HUES64 (cell line): Measurements from ENCODE around the gene PEAR1.

ENCODE experiments used
- H3K27ac ChIP-seq: 2 replicates; pipeline ENCODE4 v1.7.0; 2013; ENCODE audit warnings: low read depth, low read length, inconsistent platforms
- H3K27me3 ChIP-seq: 2 replicates; pipeline ENCODE4 v1.6.1; 2013; ENCODE audit warnings: mild to moderate bottlenecking, low read length; ENCODE audit not compliant: insufficient read depth
- H3K36me3 ChIP-seq: 2 replicates; pipeline ENCODE4 v1.6.1; 2013; ENCODE audit warnings: mild to moderate bottlenecking, low read length; ENCODE audit not compliant: insufficient read depth
- H3K4me1 ChIP-seq: 2 replicates; pipeline ENCODE4 v1.6.1; 2013; ENCODE audit warnings: mild to moderate bottlenecking, low read length, moderate library complexity; ENCODE audit not compliant: insufficient read depth
- H3K4me3 ChIP-seq: 2 replicates; pipeline ENCODE4 v1.5.1; 2013; ENCODE audit warnings: mild to moderate bottlenecking, low read length, moderate library complexity
- H3K9ac ChIP-seq: 2 replicates; pipeline ENCODE4 v1.6.1; 2013; ENCODE audit warnings: mild to moderate bottlenecking, low read depth, low read length
- H3K9me3 ChIP-seq: 2 replicates; pipeline ENCODE4 v1.6.1; 2013; ENCODE audit warnings: low read depth, low read length; ENCODE audit not compliant: insufficient read depth
- WGBS: fragments of 150-250, 120-280 bp; methylation state at CpG from one replicate; pipeline ENCODE4 v1.1.7; 2013; ENCODE audit warnings: missing lambda C conversion rate; 5-methylcytosine and 5-hydroxymethylcytosine counted together

The PEAR1 gene

DNA sequence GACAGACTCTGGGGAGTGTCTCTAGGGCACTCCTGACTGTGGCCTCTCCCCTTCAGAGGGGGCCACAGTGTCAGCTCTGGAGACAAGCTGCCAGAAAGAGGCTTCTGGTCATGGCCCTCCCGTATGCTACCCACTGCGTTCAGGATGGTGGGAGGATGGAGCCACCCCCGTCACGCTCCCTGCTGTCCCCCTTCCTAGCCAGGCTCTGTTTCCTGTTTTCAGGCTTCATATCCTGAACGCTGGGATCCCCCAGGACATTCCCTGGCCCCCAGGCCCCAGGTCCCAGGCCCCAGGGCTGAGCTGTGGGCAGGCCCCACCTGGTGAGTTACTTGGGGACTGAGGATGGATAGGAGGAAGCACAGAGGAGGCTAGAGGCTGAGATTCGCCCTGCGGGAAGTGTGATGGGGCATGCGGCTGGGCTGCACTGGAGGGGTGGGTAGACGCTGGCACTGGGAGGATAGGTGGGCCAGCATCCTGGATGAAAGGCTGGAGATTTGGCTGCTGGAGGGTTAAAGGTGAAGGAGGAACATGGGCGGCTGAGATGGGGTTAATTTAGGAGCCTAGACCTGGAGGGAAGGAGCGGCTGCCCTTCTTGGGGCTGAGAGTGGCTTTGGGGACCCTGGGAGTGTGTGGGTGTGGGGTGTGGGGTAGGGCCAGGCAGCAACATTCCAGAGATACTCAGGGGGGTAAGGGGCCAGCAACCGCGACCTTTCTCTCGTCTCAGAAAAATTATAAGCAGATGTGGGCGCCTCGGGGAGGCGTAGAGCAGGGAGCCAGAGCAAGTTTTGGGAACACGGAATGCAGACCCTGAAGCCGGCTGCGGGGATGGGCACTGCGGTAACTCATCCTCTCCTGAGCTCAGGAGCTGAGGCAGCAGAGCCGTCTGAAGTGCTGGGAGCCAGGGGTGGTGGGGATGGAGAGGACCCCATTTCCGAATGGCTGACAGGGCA, 8.7 kb downstream of the PEAR1 start:
- H3K27ac ChIP-seq, result no peak overlapping the region
- 84% methylated on average over 22 of the region's 23 CpGs for WGBS
- no peaks in the 10 kb centered on the region for H3K9me3 ChIP-seq
- H3K27me3 ChIP-seq, result no peaks in the 10 kb centered on the region; the same call in 1 of the 2 replicates
- no peak overlapping the region for H3K9ac ChIP-seq
- H3K36me3 ChIP-seq, result no peaks in the 10 kb centered on the region
- H3K4me1 ChIP-seq, result peaks cover 6% of the 10 kb centered on the region; the same call in 1 of the 2 replicates
- no peak overlapping the region for H3K4me3 ChIP-seq

- H3K9me3 ChIP-seq, result no peaks in the 10 kb centered on the region
- no peaks in the 10 kb centered on the region for H3K27me3 ChIP-seq
- whole genome bisulfite sequencing, result 88% methylated on average over 15 of the region's 15 CpGs
- no peaks in the 10 kb centered on the region for H3K4me1 ChIP-seq
- H3K27ac ChIP-seq, result no peak overlapping the region
- H3K9ac ChIP-seq, result no peak overlapping the region
- no peaks in the 10 kb centered on the region for H3K36me3 ChIP-seq
- H3K4me3 ChIP-seq, result no peak overlapping the region
Observed at GRCh38 chr1:156903328-156904091, 10.0 kb downstream of the PEAR1 start.

GRCh38 chr1:156904187-156904959, 10.9 kb downstream of the PEAR1 start:
- H3K36me3 ChIP-seq, result no peaks in the 10 kb centered on the region
- H3K9me3 ChIP-seq, result no peaks in the 10 kb centered on the region
- WGBS, result 90% methylated on average over 16 of the region's 19 CpGs
- H3K27ac ChIP-seq, result no peak overlapping the region
- H3K27me3 ChIP-seq, result no peaks in the 10 kb centered on the region
- no peak overlapping the region for H3K4me3 ChIP-seq
- H3K9ac ChIP-seq, result 0 out of 2 replicates have a peak overlapping the region, but pooled peaks have one; percentile 7
- H3K4me1 ChIP-seq, result no peaks in the 10 kb centered on the region

DNA sequence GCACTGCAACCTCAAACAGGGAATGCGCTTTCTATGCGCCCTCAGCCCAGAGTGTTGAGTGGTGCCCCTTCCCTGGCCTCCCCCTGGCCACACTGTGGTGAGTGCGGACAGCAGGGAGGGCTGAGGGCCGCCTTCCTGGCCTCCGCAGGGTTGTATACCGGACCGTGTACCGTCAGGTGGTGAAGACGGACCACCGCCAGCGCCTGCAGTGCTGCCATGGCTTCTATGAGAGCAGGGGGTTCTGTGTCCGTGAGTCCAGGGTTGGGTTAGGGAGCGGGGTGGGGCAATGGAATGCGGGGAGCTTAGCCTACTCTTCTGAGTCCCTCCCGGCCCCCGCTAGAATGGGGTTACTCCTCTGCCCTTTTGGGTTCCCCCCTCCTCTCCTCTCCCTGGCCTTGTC, 11.7 kb downstream of the PEAR1 start:
- no peak overlapping the region for H3K9ac ChIP-seq
- H3K4me1 ChIP-seq, result no peaks in the 10 kb centered on the region
- H3K27me3 ChIP-seq, result no peaks in the 10 kb centered on the region
- no peaks in the 10 kb centered on the region for H3K9me3 ChIP-seq
- H3K36me3 ChIP-seq, result no peaks in the 10 kb centered on the region
- WGBS, result 88% methylated on average over 16 of the region's 16 CpGs
- H3K27ac ChIP-seq, result no peak overlapping the region
- no peak overlapping the region for H3K4me3 ChIP-seq

DNA sequence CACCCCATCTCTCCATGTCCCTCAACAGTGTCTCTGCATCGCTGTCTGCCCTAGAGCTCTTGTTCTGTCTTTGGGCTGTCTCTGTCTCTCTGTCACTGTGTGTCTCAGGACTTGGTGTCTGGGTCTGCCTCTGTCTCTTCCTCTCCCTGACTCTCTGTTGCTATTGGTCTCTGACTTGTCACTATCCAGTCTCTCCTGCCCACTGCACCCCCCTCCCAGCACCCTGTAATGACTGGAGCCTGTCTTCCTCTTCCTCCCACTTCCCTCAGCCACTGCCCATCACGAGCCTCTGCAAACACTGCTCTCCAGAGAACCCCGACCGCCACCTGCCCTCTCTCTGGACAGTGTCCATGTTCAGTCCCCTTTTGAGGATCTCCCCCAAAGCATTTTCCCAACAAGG, 12.1 kb downstream of the PEAR1 start:
- 72% methylated on average over 4 of the region's 4 CpGs for WGBS
- no peaks in the 10 kb centered on the region for H3K27me3 ChIP-seq

DNA sequence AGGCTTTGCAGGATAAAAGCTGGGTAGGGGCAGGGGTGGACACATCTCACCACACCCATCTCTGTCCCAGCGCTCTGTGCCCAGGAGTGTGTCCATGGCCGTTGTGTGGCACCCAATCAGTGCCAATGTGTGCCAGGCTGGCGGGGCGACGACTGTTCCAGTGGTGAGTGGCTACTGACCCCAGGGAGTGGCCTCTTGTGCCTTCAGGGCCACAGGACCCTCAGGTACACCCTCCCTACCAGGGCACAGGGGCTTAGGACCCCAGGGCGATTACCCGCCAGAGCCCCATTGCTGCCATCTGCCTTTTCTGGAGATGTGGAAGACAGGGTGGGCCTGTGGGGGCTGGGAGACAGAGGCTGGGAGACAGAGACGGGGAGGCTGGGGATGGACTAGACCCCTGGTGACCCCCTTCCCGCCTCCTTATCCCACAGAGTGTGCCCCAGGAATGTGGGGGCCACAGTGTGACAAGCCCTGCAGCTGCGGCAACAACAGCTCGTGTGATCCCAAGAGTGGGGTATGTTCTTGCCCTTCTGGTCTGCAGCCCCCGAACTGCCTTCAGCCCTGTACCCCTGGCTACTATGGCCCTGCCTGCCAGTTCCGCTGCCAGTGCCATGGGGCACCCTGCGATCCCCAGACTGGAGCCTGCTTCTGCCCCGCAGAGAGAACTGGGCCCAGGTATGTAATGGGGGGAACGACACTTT, 12.8 kb downstream of the PEAR1 start:
- Histone ChIP-seq H3K36me3 (no peaks in the 10 kb centered on the region), H3K9me3 (no peaks in the 10 kb centered on the region), H3K9ac (no peak overlapping the region), H3K4me3 (no peak overlapping the region), H3K27me3 (no peaks in the 10 kb centered on the region), H3K4me1 (no peaks in the 10 kb centered on the region), H3K27ac (no peak overlapping the region)
- 93% methylated on average over 16 of the region's 16 CpGs for WGBS

More for the DNA sequence above, 12.1 kb downstream of the PEAR1 start:
- H3K4me1 ChIP-seq, result no peaks in the 10 kb centered on the region
- H3K27ac ChIP-seq, result no peak overlapping the region
- no peak overlapping the region for H3K9ac ChIP-seq
- H3K9me3 ChIP-seq, result no peaks in the 10 kb centered on the region
- no peak overlapping the region for H3K4me3 ChIP-seq
- H3K36me3 ChIP-seq, result no peaks in the 10 kb centered on the region

GRCh38 chr1:156908541-156908940, 15.0 kb downstream of the PEAR1 start:
- Histone ChIP-seq H3K4me1 (peaks cover 4% of the 10 kb centered on the region; the same call in 1 of the 2 replicates), H3K27ac (no peak overlapping the region), H3K9ac (no peak overlapping the region), H3K9me3 (no peaks in the 10 kb centered on the region), H3K27me3 (no peaks in the 10 kb centered on the region), H3K4me3 (no peak overlapping the region), H3K36me3 (no peaks in the 10 kb centered on the region)
- 92% methylated on average over 29 of the region's 29 CpGs for WGBS

- H3K27me3 ChIP-seq, result no peaks in the 10 kb centered on the region
- 89% methylated on average over 10 of the region's 10 CpGs for WGBS
- H3K9me3 ChIP-seq, result no peaks in the 10 kb centered on the region
- no peak overlapping the region for H3K27ac ChIP-seq
- H3K4me3 ChIP-seq, result no peak overlapping the region
- H3K4me1 ChIP-seq, result peaks cover 4% of the 10 kb centered on the region; the same call in 1 of the 2 replicates
- no peak overlapping the region for H3K9ac ChIP-seq
- no peaks in the 10 kb centered on the region for H3K36me3 ChIP-seq
Observed at GRCh38 chr1:156908955-156909354, 15.4 kb downstream of the PEAR1 start.

- Histone ChIP-seq H3K27me3 (no peaks in the 10 kb centered on the region), H3K27ac (no peak overlapping the region), H3K36me3 (no peaks in the 10 kb centered on the region), H3K9me3 (no peaks in the 10 kb centered on the region), H3K4me3 (no peak overlapping the region), H3K9ac (no peak overlapping the region), H3K4me1 (peaks cover 4% of the 10 kb centered on the region; the same call in 1 of the 2 replicates)
- WGBS, result 76% methylated on average over 5 of the region's 5 CpGs
Observed at GRCh38 chr1:156909671-156910070, 16.2 kb downstream of the PEAR1 start.

DNA sequence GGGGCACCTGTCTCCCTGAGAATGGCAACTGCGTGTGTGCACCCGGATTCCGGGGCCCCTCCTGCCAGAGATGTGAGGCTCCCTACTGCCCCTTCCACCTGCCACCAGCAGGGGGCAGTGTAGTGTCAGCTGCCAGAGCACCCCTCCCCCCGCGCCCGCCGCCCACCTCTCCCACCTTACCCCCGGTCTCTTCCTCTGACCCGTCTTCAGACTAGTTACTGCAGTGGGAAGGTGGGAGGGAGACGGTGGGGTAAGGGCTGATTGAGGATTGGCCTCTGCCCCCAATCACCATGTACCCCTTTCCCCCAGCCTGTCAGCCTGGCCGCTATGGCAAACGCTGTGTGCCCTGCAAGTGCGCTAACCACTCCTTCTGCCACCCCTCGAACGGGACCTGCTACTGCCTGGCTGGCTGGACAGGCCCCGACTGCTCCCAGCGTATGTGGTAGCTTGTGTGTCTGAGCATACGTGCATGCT, 16.8 kb downstream of the PEAR1 start:
- H3K27ac ChIP-seq, result no peak overlapping the region
- no peaks in the 10 kb centered on the region for H3K9me3 ChIP-seq
- H3K36me3 ChIP-seq, result no peaks in the 10 kb centered on the region
- no peak overlapping the region for H3K9ac ChIP-seq
- H3K27me3 ChIP-seq, result no peaks in the 10 kb centered on the region
- peak overlapping the region; percentile 36 for H3K4me3 ChIP-seq
- WGBS, result 38% methylated on average over 11 of the region's 18 CpGs
- peaks cover 4% of the 10 kb centered on the region; the same call in 1 of the 2 replicates for H3K4me1 ChIP-seq
